Omental fat pad (tissue), 4 donors: ENCODE data around the gene MYLK. TPM values are rescaled to one million over a fixed set of nuclear protein-coding genes. Genes with fewer than 3 reads are reported as not detected.
"Not testable (repeated sequence)": the region's sequence is repeated elsewhere in the genome, so short reads cannot be mapped to it uniquely, and the experiment has no call there.

Experiments
- ATAC-seq: fragments of 150-250 bp; one replicate; pipeline ENCODE4 v1.9.1; 2016; ENCODE audit warnings: mild to moderate bottlenecking, moderate library complexity; ENCODE audit not compliant: low FRiP score
- DNase-seq: peaks from one replicate; pipeline ENCODE4 v3.0.0-alpha.2; 2019; ENCODE audit warnings: low spot score
- CTCF ChIP-seq, 3 donors: fragments of 450-650 bp; IDR thresholded peaks; one replicate each; pipeline ENCODE4 v1.5.1; 2016 to 2017; ENCODE audit warnings: antibody characterized with exemption in 3 of 3, mild to moderate bottlenecking in 3 of 3, moderate library complexity in 2 of 3
- total RNA-seq, 4 donors: library from RNA; depleted of rRNA; stranded (reverse); fragments of >200 nt; gene quantifications; one replicate each; pipeline ENCODE4 v1.1.0, GENCODE V29; 2016

MYLK gene
- total RNA-seq, 4 donors from 2014 or later = 26.8 to 188 (median 56.9) TPM

GRCh38 chr3:123605789-123606234 lies 278.3 kb downstream of the MYLK start:
- ATAC-seq (no peak), DNase-seq (no peak)
- no peak for TF ChIP-seq CTCF (IDR thresholded peaks at IDR 0.05)

GRCh38 chr3:123603153-123603552 lies 281.0 kb downstream of the MYLK start:
- ATAC-seq, DNase-seq: not testable (repeated sequence)

GRCh38 chr3:123602325-123602724 lies 281.8 kb downstream of the MYLK start:
- DNase-seq (no peak), ATAC-seq (no peak)
- no peak for TF ChIP-seq CTCF (IDR thresholded peaks at IDR 0.05)

GRCh38 chr3:123600863-123601262 lies 283.3 kb downstream of the MYLK start:
- not testable (repeated sequence) for DNase-seq, ATAC-seq

- ATAC-seq = no peak
- TF ChIP-seq CTCF (IDR thresholded peaks at IDR 0.05) = no peak
- DNase-seq = no peak
Measured at GRCh38 chr3:123597561-123597960, 286.6 kb downstream of the MYLK start.

- ATAC-seq (no peak), DNase-seq (no peak)
- no peak for TF ChIP-seq CTCF (IDR thresholded peaks at IDR 0.05)
Measured at GRCh38 chr3:123595396-123596180, 288.5 kb downstream of the MYLK start.

- DNase-seq (no peak), ATAC-seq (no peak)
- TF ChIP-seq CTCF (IDR thresholded peaks at IDR 0.05) = no peak
Measured at GRCh38 chr3:123593381-123593780, 290.8 kb downstream of the MYLK start.

GRCh38 chr3:123590685-123591450 lies 293.3 kb downstream of the MYLK start:
- no peak for ATAC-seq
- no peak for DNase-seq
- TF ChIP-seq CTCF (IDR thresholded peaks at IDR 0.05) = no peak
